ENCODE results near the gene NTN4.
"Not testable (repeated sequence)": the region's sequence is repeated elsewhere in the genome, so short reads cannot be mapped to it uniquely, and the experiment has no call there.

Gene NTN4

DNA sequence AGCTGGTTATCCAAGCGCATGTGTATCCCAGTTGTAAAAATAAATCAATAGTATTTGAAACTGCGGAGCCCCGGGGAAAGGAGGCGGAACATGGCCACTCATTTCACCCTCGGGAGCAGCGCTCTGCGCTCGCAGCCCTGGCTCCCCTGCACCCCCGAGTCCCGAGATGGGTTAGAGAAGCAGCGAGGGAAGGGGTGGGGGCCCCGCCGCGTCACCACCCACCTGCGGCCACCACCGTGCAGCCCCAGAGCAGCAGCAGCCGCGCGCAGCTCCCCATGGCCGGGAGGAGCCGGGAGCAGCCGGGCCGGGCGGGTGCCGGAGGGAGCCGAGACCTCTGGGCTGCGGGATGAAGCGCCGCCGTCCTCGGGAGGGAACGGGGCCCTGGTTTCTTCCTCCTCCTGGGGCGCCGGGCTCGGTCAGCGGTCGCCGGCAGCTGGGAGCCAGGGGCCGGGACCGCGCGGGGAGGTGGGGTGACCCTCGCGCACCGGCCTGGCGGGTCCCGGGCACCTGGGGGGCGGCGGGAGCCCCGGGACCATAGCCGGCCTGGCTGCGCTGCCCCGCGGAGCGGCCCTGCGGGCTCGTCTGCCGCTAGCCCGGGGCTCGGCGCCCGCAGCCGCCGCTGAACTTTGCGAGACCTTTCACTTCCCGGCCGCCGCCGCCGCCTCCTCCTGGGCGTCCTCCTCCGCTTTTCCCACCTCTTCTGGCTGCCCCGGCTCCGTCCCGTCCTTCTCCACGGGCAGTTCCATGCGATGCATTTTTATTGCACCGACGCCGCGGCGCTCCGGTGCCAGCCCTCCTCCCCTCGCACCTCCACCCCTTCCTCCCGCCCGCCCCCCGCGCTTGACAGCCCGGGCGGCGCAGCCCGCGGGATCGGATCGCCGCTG is at the start of gene NTN4:
NTN4 (minus strand) TSS at position 732 of the 884 bp plus-strand sequence; CDS start at position 277, 455 bp downstream.
- DNase-seq (ENCODE audit: low read depth): no peak

DNA sequence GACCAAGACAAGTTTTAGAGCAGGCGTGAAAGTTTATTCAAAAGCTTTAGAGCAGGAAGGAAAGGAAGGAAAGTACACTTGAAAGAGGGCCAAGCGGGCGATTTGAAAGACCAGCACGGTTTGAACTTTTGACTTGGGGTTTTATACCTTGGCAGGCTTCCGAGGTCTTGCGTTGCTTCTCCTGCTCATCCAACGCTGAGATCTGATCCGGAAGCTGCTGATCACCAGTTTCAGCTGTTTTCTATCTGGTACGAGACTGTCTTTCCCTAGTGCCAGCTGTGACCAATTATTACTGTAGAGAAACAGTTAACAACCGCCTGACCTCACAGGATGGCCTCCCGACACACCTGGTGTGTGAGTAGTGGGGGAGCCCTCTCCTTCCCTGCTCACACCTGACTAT is 47.6 kb upstream of the NTN4 start:
- no peak for DNase-seq (ENCODE audit: low read depth)

DNA sequence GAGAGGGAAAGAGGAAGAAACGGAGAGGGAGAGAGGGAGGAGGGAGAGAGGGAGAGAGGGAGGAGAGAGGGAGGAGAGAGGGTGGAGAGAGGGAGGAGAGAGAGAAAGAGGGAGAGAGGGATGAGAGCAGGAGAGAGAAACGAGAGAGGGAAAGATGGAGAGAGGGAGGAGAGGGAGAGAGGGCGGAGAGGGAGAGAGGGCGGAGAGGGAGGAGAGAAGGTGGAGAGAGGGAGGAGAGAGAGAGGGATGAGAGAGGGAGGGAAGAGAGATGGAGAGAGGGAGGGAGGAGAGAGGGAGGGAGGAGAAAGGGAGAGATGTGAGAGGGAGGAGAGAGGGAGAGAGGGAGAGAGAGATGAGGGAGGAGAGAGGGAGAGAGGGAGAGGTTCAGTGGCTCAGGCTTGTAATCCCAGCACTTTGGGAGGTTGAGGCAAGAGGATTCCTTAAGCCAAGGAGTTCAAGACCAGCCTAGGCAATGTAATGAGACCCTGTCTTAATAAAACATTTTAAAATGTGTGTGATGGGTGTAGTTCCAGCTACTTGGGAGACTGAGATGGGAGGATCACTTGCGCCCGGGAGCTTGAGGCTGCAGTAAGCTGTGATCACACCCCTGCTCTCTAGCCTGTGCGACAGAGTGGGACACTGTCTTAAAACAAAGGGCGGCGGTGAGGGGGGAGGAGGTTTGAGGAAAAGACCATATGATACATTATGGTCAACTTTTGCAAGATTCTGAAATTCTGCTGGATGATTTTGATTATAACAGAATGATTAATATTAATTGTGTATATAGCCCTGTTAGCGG is 46.9 kb upstream of the NTN4 start:
- no peak for DNase-seq (ENCODE audit: low read depth)

GRCh38 chr12:95836630-95837239 is 46.2 kb upstream of the NTN4 start:
- DNase-seq (ENCODE audit: low read depth): no peak

GRCh38 chr12:95836185-95836609 is 45.6 kb upstream of the NTN4 start:
- DNase-seq (ENCODE audit: low read depth): no peak

DNA sequence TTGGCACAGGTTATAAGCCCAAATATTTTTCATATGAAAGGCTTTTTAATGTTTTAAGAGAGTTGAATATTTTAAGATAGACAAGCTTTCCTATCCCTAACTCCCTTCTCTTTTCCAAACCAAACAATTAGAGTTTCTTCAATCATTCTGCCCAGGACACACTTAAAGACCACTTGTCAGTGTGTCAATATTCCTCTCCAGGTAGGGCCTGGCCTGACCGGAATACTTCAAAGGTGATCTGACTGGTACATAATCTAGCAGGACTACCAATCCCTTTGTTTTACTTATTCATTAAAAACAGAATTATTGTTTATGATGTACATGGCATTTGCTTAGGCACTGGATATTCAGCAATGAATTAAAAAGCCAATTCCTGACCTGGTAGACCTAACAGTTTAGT is 44.0 kb upstream of the NTN4 start:
- DNase-seq (ENCODE audit: low read depth): no peak

GRCh38 chr12:95830335-95831089 is 39.9 kb upstream of the NTN4 start:
- no peak for DNase-seq (ENCODE audit: low read depth)

- no peak for DNase-seq (ENCODE audit: low read depth)
These were observed 38.8 kb upstream of the NTN4 start for GRCh38 chr12:95829395-95829794.

DNA sequence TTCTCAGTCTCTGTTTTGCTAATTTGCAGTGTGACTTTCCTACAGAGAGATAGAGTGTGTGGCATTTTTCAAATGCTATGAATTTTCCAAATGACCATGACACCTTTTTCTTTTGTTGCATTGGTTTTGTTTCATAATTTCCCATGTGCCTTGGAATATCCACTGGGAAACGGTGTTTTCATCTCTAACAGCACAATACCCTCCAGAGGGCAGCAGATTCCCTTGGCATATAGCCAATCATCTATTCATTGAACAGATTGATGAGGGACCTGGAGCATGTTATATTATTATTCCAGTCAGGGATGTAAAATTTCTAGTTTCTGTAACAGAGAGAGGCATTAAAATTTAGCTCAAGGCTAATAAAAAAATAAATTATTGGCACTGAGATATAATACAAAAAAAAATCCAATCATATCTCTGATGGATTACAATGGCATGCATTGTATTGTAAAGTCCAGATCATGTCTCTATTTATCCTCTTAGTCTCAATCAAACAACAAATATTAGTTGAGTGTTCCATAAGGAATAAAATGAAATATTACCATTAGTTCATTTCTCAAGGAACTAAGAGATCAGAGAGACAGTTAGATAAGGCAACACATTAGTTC is 29.6 kb upstream of the NTN4 start:
- DNase-seq (ENCODE audit: low read depth): no peak

GRCh38 chr12:95815632-95816212 is 25.2 kb upstream of the NTN4 start:
- no peak for DNase-seq (ENCODE audit: low read depth)

DNA sequence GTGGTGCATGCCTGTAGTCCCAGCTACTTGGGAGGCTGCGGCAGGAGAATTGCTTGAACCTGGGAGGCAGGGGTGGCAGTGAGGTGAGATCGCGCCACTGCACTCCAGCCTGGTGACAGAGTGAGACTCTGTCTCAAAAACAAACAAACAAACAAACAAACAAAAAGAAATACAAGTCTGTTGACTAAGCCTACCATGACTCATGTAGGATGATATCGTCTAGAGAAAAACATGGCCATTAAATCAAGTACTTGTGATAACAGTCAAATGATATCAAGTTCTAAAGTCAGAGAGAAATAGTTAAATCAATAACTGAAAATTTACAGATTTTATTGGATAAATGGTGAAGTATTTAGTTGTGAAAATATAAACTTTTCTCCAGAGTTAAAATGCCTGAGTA is 21.6 kb upstream of the NTN4 start:
- not testable (repeated sequence) for DNase-seq (ENCODE audit: low read depth)

GRCh38 chr12:95810411-95810810 is 19.8 kb upstream of the NTN4 start:
- no peak for DNase-seq (ENCODE audit: low read depth)

DNA sequence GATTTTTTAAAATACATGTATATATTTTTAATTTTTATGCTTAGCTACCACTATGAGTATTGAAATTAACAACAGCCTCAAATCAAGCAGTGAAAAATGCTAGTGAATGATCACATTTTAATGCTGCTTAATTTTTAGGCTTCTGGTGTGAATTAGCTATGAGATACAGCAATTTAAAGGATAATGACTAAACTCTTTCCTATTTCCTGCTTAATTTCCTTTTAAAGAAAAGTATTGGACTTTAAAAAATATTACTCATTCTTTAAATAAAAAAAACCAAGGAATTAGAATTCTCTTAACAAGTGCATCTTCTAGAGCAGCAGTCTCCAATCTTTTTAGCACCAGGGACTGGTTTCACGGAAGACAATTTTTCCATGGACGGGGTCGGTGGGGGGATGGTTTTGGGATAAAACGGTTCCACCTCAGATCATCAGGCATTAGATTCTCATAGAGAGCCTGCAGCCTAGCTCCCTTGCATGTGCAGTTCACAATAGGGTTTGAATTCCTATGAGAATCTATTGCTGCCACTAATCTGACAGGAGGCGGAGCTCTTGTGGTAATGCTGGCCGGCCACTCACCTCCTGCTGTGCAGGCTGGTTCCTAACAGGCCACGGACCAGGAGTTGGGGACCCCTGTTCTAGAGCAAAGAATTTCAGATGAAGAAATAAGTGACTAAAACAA is 18.6 kb upstream of the NTN4 start:
- DNase-seq (ENCODE audit: low read depth): no peak

GRCh38 chr12:95808146-95808545 is 17.6 kb upstream of the NTN4 start:
- DNase-seq (ENCODE audit: low read depth): no peak

GRCh38 chr12:95805864-95806671 is 15.5 kb upstream of the NTN4 start:
- DNase-seq (ENCODE audit: low read depth): peak; percentile 98

GRCh38 chr12:95804291-95804690 is 13.7 kb upstream of the NTN4 start:
- DNase-seq (ENCODE audit: low read depth): no peak

- DNase-seq (ENCODE audit: low read depth): no peak
These were observed 13.3 kb upstream of the NTN4 start for GRCh38 chr12:95803817-95804216.

GRCh38 chr12:95802482-95803270 is 12.1 kb upstream of the NTN4 start:
- peak; percentile 93 for DNase-seq (ENCODE audit: low read depth)

GRCh38 chr12:95796982-95797289 is 6.4 kb upstream of the NTN4 start:
- no peak for DNase-seq (ENCODE audit: low read depth)
